Mesodermal cell (in vitro differentiated cells): Measurements from ENCODE around the gene RASGEF1B.

Experiments
- H3K27ac ChIP-seq: 2 replicates; pipeline ENCODE4 v1.7.0; 2013; ENCODE audit warnings: mild to moderate bottlenecking, low read depth, low read length, moderate library complexity; ENCODE audit not compliant: severe bottlenecking
- H3K36me3 ChIP-seq: 2 replicates; pipeline ENCODE4 v1.7.1; 2013; ENCODE audit warnings: mild to moderate bottlenecking, low read length, moderate library complexity; ENCODE audit not compliant: control insufficient read depth, insufficient read depth
- H3K4me1 ChIP-seq: one replicate; pipeline ENCODE4 v1.7.1; 2013; ENCODE audit warnings: mild to moderate bottlenecking, low read length; ENCODE audit not compliant: insufficient read depth, control insufficient read depth, poor library complexity, severe bottlenecking
- H3K4me3 ChIP-seq: 2 replicates; pipeline ENCODE4 v1.7.0; 2013; ENCODE audit warnings: low read length, control low read depth, mild to moderate bottlenecking; ENCODE audit not compliant: insufficient read depth, poor library complexity, severe bottlenecking; ENCODE audit errors: extremely low read depth
- H3K9me3 ChIP-seq: 2 replicates; pipeline ENCODE4 v1.7.1; 2013; ENCODE audit warnings: mild to moderate bottlenecking, low read length, moderate library complexity; ENCODE audit not compliant: control insufficient read depth
- WGBS, 2 experiments: methylation state at CpG; one replicate each; pipeline ENCODE4 v1.1.5; 2013; ENCODE audit warnings: missing lambda C conversion rate in 2 of 2; ENCODE audit not compliant: insufficient coverage in 2 of 2; 5-methylcytosine and 5-hydroxymethylcytosine counted together

Gene RASGEF1B

GRCh38 chr4:81508411-81509185 is 36.9 kb upstream of the RASGEF1B start:
- Histone ChIP-seq H3K27ac (no peak overlapping the region), H3K4me3 (no peak overlapping the region), H3K4me1 (no peaks in the 10 kb centered on the region), H3K36me3 (no peaks in the 10 kb centered on the region), H3K9me3 (no peaks in the 10 kb centered on the region)
- WGBS, 2 experiments: 83 to 100% methylated on average over 1 of the region's 2 CpGs

- no peak overlapping the region for H3K4me3 ChIP-seq
- 13 to 62% methylated on average over 1 of the region's 1 CpG for whole genome bisulfite sequencing, 2 experiments
- H3K9me3 ChIP-seq: no peaks in the 10 kb centered on the region
- no peaks in the 10 kb centered on the region for H3K4me1 ChIP-seq
- no peaks in the 10 kb centered on the region for H3K36me3 ChIP-seq
- no peak overlapping the region for H3K27ac ChIP-seq
These were observed 35.8 kb upstream of the RASGEF1B start for GRCh38 chr4:81507530-81507929.

- H3K4me3 ChIP-seq: no peak overlapping the region
- no peaks in the 10 kb centered on the region for H3K9me3 ChIP-seq
- WGBS, 2 experiments: 100% methylated on average over 1 of the region's 2 CpGs
- no peaks in the 10 kb centered on the region for H3K36me3 ChIP-seq
- H3K27ac ChIP-seq: no peak overlapping the region
- H3K4me1 ChIP-seq: no peaks in the 10 kb centered on the region
These were observed 35.0 kb upstream of the RASGEF1B start for GRCh38 chr4:81506731-81507130.

- Histone ChIP-seq H3K27ac (no peak overlapping the region), H3K36me3 (no peaks in the 10 kb centered on the region), H3K4me3 (no peak overlapping the region), H3K4me1 (no peaks in the 10 kb centered on the region), H3K9me3 (no peaks in the 10 kb centered on the region)
- 80% methylated on average over 1 of the region's 2 CpGs; no CpG with 5 or more reads in 1 of the 2 experiments for WGBS, 2 experiments
These were observed 34.0 kb upstream of the RASGEF1B start for GRCh38 chr4:81505726-81506125.

GRCh38 chr4:81505004-81505598 is 33.4 kb upstream of the RASGEF1B start:
- H3K36me3 ChIP-seq: no peaks in the 10 kb centered on the region
- 93 to 98% methylated on average over 8 of the region's 8 CpGs for WGBS, 2 experiments
- H3K4me3 ChIP-seq: no peak overlapping the region
- H3K4me1 ChIP-seq: no peaks in the 10 kb centered on the region
- H3K27ac ChIP-seq: no peak overlapping the region
- no peaks in the 10 kb centered on the region for H3K9me3 ChIP-seq

GRCh38 chr4:81504112-81505003 is 32.7 kb upstream of the RASGEF1B start:
- no peaks in the 10 kb centered on the region for H3K9me3 ChIP-seq
- no peak overlapping the region for H3K27ac ChIP-seq
- no peak overlapping the region for H3K4me3 ChIP-seq
- WGBS, 2 experiments: 80 to 100% methylated on average over 4 to 5 of the region's 6 CpGs
- H3K4me1 ChIP-seq: no peaks in the 10 kb centered on the region
- no peaks in the 10 kb centered on the region for H3K36me3 ChIP-seq

GRCh38 chr4:81503586-81503985 is 31.9 kb upstream of the RASGEF1B start:
- Histone ChIP-seq H3K9me3 (no peaks in the 10 kb centered on the region), H3K4me3 (no peak overlapping the region), H3K4me1 (peaks cover 6% of the 10 kb centered on the region), H3K36me3 (no peaks in the 10 kb centered on the region), H3K27ac (no peak overlapping the region)
- WGBS, 2 experiments: 88 to 92% methylated on average over 2 to 3 of the region's 4 CpGs

GRCh38 chr4:81502564-81502963 is 30.9 kb upstream of the RASGEF1B start:
- no peaks in the 10 kb centered on the region for H3K9me3 ChIP-seq
- no peak overlapping the region for H3K27ac ChIP-seq
- H3K36me3 ChIP-seq: no peaks in the 10 kb centered on the region
- H3K4me3 ChIP-seq: no peak overlapping the region
- peaks cover 16% of the 10 kb centered on the region for H3K4me1 ChIP-seq
- WGBS, 2 experiments: 71 to 96% methylated on average over 1 to 2 of the region's 4 CpGs

- Histone ChIP-seq H3K4me3 (no peak overlapping the region), H3K4me1 (peaks cover 16% of the 10 kb centered on the region), H3K36me3 (no peaks in the 10 kb centered on the region), H3K9me3 (no peaks in the 10 kb centered on the region), H3K27ac (peak overlapping the region; percentile 26)
- 57 to 93% methylated on average over 2 to 3 of the region's 3 CpGs for WGBS, 2 experiments
These were observed 28.1 kb upstream of the RASGEF1B start for GRCh38 chr4:81499840-81500239.

GRCh38 chr4:81498551-81499099 is 26.9 kb upstream of the RASGEF1B start:
- 83 to 100% methylated on average over 1 of the region's 1 CpG for WGBS, 2 experiments
- Histone ChIP-seq H3K27ac (no peak overlapping the region), H3K4me1 (peaks cover 16% of the 10 kb centered on the region), H3K36me3 (no peaks in the 10 kb centered on the region), H3K9me3 (no peaks in the 10 kb centered on the region), H3K4me3 (no peak overlapping the region)
